CD4-positive, alpha-beta memory T cell (primary cell): ENCODE results near the gene HINT1. TPM values are rescaled to one million over a fixed set of nuclear protein-coding genes. Genes with fewer than 3 reads are reported as not detected.

Source experiments
- CTCF ChIA-PET: fragments of 350-600 bp; sonication (Branson Sonifier 250); formaldehyde crosslinking; loops from one replicate; lab custom pipeline; 2021; ENCODE audit warnings: inconsistent platforms; ENCODE audit not compliant: partially characterized antibody; lab: Charles Lee
- POLR2A ChIA-PET: fragments of 350-600 bp; sonication (Branson Sonifier 250); formaldehyde crosslinking; loops from one replicate; lab custom pipeline; 2021; ENCODE audit not compliant: partially characterized antibody; lab: Charles Lee
- DNase-seq, 5 donors: peaks; one replicate each; pipeline versions ENCODE4 v3.0.0 to v3.0.0-alpha.2; 2020 to 2022; ENCODE audit warnings: mixed read lengths in 1 of 5
- H3K27ac ChIP-seq: one replicate; pipeline ENCODE4 v1.7.0; 2013; ENCODE audit warnings: low read depth, low read length
- H3K27me3 ChIP-seq: 2 replicates; pipeline ENCODE4 v1.7.0; 2013; ENCODE audit warnings: mild to moderate bottlenecking, low read length, moderate library complexity; ENCODE audit not compliant: insufficient read depth
- H3K36me3 ChIP-seq: 2 replicates; pipeline ENCODE4 v1.7.0; 2013; ENCODE audit warnings: mild to moderate bottlenecking, low read length, moderate library complexity; ENCODE audit not compliant: insufficient read depth
- H3K4me1 ChIP-seq: 2 replicates; pipeline ENCODE4 v1.7.0; 2013; ENCODE audit warnings: mild to moderate bottlenecking, low read length, moderate library complexity; ENCODE audit not compliant: insufficient read depth
- H3K4me3 ChIP-seq, 2 donors: one replicate each; pipeline ENCODE4 v1.7.0; 2013; ENCODE audit warnings: low read length in 2 of 2, mild to moderate bottlenecking in 1 of 2
- H3K9me3 ChIP-seq, 2 donors: one replicate each; pipeline ENCODE4 v1.7.0; 2013; ENCODE audit warnings: low read length in 2 of 2, control low read depth in 1 of 2; ENCODE audit not compliant: control insufficient read depth in 1 of 2
- H3K27ac Mint-ChIP-seq, 7 donors: one replicate each; pipeline ENCODE4 v1.8.0; 2020 to 2021; ENCODE audit warnings: mixed read lengths in 7 of 7, mild to moderate bottlenecking in 6 of 7, inconsistent platforms in 3 of 7, moderate library complexity in 3 of 7
- H3K27me3 Mint-ChIP-seq, 2 donors: one replicate each; pipeline ENCODE4 v1.8.0; 2020 to 2021; ENCODE audit warnings: mixed read lengths in 2 of 2
- H3K36me3 Mint-ChIP-seq, 2 donors: one replicate each; pipeline ENCODE4 v1.8.0; 2020 to 2021; ENCODE audit warnings: mixed read lengths in 2 of 2, inconsistent platforms in 1 of 2, mild to moderate bottlenecking in 1 of 2
- H3K4me1 Mint-ChIP-seq, 4 donors: one replicate each; pipeline ENCODE4 v1.8.0; 2020 to 2021; ENCODE audit warnings: mixed read lengths in 4 of 4, mild to moderate bottlenecking in 1 of 4
- H3K4me3 Mint-ChIP-seq, 8 donors: one replicate each; pipeline ENCODE4 v1.8.0; 2020 to 2021; ENCODE audit warnings: mixed read lengths in 8 of 8, mild to moderate bottlenecking in 7 of 8, moderate library complexity in 6 of 8, inconsistent platforms in 3 of 8
- H3K9me3 Mint-ChIP-seq, 8 donors: one replicate each; pipeline ENCODE4 v1.8.0; 2020 to 2021; ENCODE audit warnings: mixed read lengths in 8 of 8, mild to moderate bottlenecking in 5 of 8, inconsistent platforms in 3 of 8, moderate library complexity in 1 of 8
- intact Hi-C: fragments of 100-400 bp; cut with micrococcal nuclease; formaldehyde crosslinking; loops from one replicate; pipeline ENCODE4 v1.15.1; 2023
- polyA plus RNA-seq, 2 donors: library from polyadenylated mRNA; unstranded; fragments of 300-500 nt; fragmentation: Illumina TruSeq; gene quantifications; one replicate each; pipeline ENCODE4 v1.2.3, GENCODE V29; 2021
- total RNA-seq, 2 experiments: library from RNA; stranded (reverse); gene quantifications; one replicate each; pipeline ENCODE4 v1.2.3, GENCODE V29; 2021

HINT1 gene
- 100 to 1,000 TPM; 278 to 289 TPM for total RNA-seq
- 100 to 1,000 TPM; 445 to 559 TPM for polyA plus RNA-seq

DNA sequence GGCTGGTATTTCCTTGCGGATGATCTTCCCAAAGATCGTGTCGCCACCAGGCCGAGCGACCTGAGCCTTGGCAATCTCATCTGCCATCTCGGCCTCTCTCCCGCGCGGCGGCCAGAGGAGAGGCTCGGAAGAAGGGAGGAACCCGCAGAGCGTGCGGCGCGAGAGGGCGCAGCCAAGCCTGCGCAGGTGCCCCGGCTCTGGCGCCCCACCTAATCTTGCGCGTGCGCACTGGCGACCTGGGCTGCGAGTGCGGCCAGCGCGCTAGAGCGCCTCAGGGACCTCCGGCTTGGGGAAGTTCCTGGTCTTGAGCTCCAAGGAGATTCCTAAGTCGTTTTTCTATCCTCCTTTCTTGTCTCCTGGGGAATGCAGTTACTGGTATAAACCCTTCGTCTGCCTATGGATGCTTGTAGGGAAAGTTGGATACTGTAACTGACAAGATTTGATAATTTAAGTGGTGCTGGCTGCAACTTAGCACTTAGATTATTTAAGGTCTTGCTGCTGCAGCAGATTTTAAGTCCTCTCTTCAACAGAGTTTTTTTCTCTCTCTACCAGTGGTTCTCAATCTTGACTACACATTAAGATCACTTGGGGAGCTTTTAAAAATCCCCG is at the start of gene HINT1:
TSS of gene HINT1 (minus strand) at position 138 of the 609 bp plus-strand sequence. CDS start at position 87, 51 bp downstream.
- no peaks in the 10 kb centered on the region for H3K27me3 ChIP-seq
- H3K36me3 Mint-ChIP-seq: peaks cover 22 to 39% of the 10 kb centered on the region in 2 donors
- no peaks in the 10 kb centered on the region for H3K9me3 Mint-ChIP-seq
- H3K4me1 Mint-ChIP-seq: peaks cover 37 to 78% (median 52%) of the 10 kb centered on the region in 4 donors
- peak within 1 kb of the TSS; percentile 96 for H3K27ac ChIP-seq
- no peaks in the 10 kb centered on the region for H3K9me3 ChIP-seq
- peak within 1 kb of the TSS; percentile 89 to 99 (median 98) for H3K27ac Mint-ChIP-seq
- peak within 1 kb of the TSS; percentile 94 to 98 (median 98) for H3K4me3 Mint-ChIP-seq
- H3K4me1 ChIP-seq: peaks cover 49% of the 10 kb centered on the region
- CTCF ChIA-PET: interaction anchor here (0.7 to 1.4 kb wide), 22 partner anchors 14 to 254 kb away, joined by 3 to 17 read pairs (median 4); no protein-coding TSS in a partner anchor
- intact Hi-C loops: loop anchor here (1.0 to 10.0 kb wide), 3 partner anchors 88 to 470 kb away; partner anchors contain the start of gene RAPGEF6
- H3K27me3 Mint-ChIP-seq: no peaks in the 10 kb centered on the region
- H3K36me3 ChIP-seq: peaks cover 18% of the 10 kb centered on the region
- H3K4me3 ChIP-seq: peak within 1 kb of the TSS; percentile 31 to 89
- DNase-seq: peak; percentile 86 to 92 (median 91)
- POLR2A ChIA-PET: interaction anchor here (0.6 to 4.2 kb wide), 20 partner anchors 8 to 250 kb away, joined by 3 to 83 read pairs (median 4); partner anchors contain the start of gene CDC42SE2

DNA sequence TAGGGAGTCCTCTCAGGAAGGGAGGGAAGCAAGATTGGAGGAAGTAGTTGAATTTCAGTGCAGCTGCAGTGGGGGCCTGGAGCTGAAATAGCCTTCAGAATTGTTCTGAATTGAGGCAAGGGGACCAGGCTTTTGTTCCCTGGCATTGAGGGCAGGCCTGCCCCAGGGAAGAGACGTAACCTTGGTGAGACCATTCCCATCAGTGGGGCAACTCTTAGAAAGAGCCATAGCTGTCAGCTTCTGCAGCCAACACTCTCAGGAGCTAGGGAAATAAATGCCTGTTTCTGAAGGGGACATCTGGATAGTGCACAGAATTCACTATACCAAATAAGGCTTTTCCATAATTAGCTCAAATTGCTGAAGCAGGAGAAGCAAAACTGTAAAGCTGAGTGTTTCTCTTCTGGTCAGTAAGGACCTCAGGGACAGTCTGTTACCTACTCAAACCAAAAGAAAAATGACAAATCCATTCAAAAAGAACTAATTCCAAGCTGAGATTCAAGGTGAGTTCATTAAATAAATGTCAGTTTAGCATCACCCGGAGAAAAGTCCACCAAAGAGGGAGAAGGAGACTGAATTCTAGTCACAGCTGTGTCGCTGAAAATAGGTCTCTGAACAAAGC is 49.7 kb upstream of the HINT1 start:
- Histone ChIP-seq H3K36me3 (no peaks in the 10 kb centered on the region), H3K4me1 (peaks cover 46% of the 10 kb centered on the region), H3K27ac (no peak overlapping the region), H3K9me3 (no peaks in the 10 kb centered on the region), H3K4me3 (no peak overlapping the region), H3K27me3 (no peaks in the 10 kb centered on the region)
- intact Hi-C loops: no loop called here
- no peaks in the 10 kb centered on the region for H3K27me3 Mint-ChIP-seq
- CTCF ChIA-PET: interaction anchor here (1.9 kb wide), 1 partner anchor 11 kb away, joined by 5 read pairs; no protein-coding TSS in a partner anchor
- POLR2A ChIA-PET: interaction anchor here (0.9 to 2.4 kb wide), 6 partner anchors 7 to 61 kb away, joined by 3 to 18 read pairs (median 5); partner anchors contain the start of gene CDC42SE2
- H3K4me1 Mint-ChIP-seq: peaks cover 23 to 49% (median 34%) of the 10 kb centered on the region in 4 donors
- peak overlapping the region in 2 of 7 donors; percentile 31 to 50 for H3K27ac Mint-ChIP-seq
- no peaks in the 10 kb centered on the region for H3K9me3 Mint-ChIP-seq
- peaks cover 0 to 3% of the 10 kb centered on the region in 2 donors for H3K36me3 Mint-ChIP-seq
- peak overlapping the region in 2 of 8 donors; percentile 1 to 12 for H3K4me3 Mint-ChIP-seq
- no peak for DNase-seq

DNA sequence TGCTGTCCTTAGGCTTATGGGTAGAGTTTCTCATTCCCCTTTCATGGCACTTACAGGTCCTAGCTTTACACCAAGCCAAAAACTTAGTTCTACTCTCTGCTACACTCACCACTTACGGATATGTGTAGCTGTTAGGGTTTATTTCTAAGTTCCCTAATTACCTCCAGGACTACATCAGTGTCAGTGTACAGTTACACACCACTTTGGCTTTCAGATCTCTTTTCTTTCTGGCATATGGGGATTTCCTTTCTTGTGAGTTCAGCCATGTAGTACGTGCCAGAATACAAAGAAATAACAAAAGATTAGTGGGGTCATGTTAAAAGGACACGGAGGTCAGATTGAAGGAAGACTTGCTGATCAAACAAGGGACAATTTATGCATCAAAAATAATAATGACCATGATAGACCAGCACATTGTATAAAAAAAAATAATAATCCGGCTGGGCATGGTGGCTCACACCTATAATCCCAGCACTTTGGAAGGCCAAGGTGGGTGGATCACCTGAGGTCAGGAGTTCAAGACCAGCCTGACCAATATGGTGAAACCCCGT is 47.5 kb upstream of the HINT1 start:
- Histone ChIP-seq H3K4me1 (peaks cover 57% of the 10 kb centered on the region), H3K36me3 (no peaks in the 10 kb centered on the region), H3K4me3 (no peak overlapping the region), H3K27me3 (no peaks in the 10 kb centered on the region), H3K27ac (no peak overlapping the region), H3K9me3 (no peaks in the 10 kb centered on the region)
- H3K4me3 Mint-ChIP-seq: peak overlapping the region in 3 of 8 donors; percentile 26 to 36 (median 29)
- H3K27me3 Mint-ChIP-seq: no peaks in the 10 kb centered on the region
- ChIA-PET POLR2A (interaction anchor here (1.2 to 1.8 kb wide), 3 partner anchors 10 to 77 kb away, joined by 4 to 6 read pairs (median 5); partner anchors contain the start of gene CDC42SE2), CTCF (interaction anchor here (1.0 kb wide), 1 partner anchor 170 kb away, joined by 4 read pairs; no protein-coding TSS in a partner anchor)
- peak overlapping the region in 5 of 7 donors; percentile 5 to 86 (median 68) for H3K27ac Mint-ChIP-seq
- H3K4me1 Mint-ChIP-seq: peaks cover 33 to 54% (median 44%) of the 10 kb centered on the region in 4 donors
- H3K36me3 Mint-ChIP-seq: peaks cover 0 to 3% of the 10 kb centered on the region in 2 donors
- no peaks in the 10 kb centered on the region for H3K9me3 Mint-ChIP-seq
- intact Hi-C loops: no loop called here
- DNase-seq: no peak

DNA sequence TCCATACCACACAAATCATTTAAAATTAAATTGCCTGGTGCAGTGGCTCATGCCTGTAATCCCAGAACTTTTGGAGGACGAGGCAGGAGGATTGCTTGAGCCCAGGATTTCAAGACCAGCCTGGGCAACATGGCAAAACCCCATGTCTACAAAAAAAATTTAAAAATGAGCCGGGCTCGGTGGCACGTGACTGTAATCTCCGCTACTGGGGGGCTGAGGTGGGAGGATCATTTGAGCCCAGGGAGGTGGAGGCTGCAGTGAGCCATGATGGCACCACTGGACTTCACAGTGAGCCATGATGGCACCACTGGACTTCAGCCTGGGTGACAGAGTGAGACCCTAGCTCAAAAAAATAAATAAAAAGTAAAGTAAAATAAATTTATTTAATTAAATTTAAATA is 46.6 kb upstream of the HINT1 start:
- no peaks in the 10 kb centered on the region for H3K9me3 Mint-ChIP-seq
- H3K4me3 Mint-ChIP-seq: no peak overlapping the region
- CTCF ChIA-PET: interaction anchor here (1.0 kb wide), 1 partner anchor 170 kb away, joined by 4 read pairs; no protein-coding TSS in a partner anchor
- no peaks in the 10 kb centered on the region for H3K9me3 ChIP-seq
- peaks cover 39 to 63% (median 49%) of the 10 kb centered on the region in 4 donors for H3K4me1 Mint-ChIP-seq
- H3K36me3 Mint-ChIP-seq: no peaks in the 10 kb centered on the region
- H3K27me3 Mint-ChIP-seq: no peaks in the 10 kb centered on the region
- DNase-seq: no peak
- no peaks in the 10 kb centered on the region for H3K36me3 ChIP-seq
- H3K4me3 ChIP-seq: no peak overlapping the region
- peaks cover 66% of the 10 kb centered on the region for H3K4me1 ChIP-seq
- H3K27ac ChIP-seq: no peak overlapping the region
- H3K27ac Mint-ChIP-seq: peak overlapping the region in 2 of 7 donors; percentile 29 to 62
- H3K27me3 ChIP-seq: no peaks in the 10 kb centered on the region
- intact Hi-C loops: no loop called here
- POLR2A ChIA-PET: interaction anchor here (1.4 to 1.8 kb wide), 2 partner anchors 53 to 78 kb away, joined by 5 to 6 read pairs; partner anchors contain the start of gene CDC42SE2

DNA sequence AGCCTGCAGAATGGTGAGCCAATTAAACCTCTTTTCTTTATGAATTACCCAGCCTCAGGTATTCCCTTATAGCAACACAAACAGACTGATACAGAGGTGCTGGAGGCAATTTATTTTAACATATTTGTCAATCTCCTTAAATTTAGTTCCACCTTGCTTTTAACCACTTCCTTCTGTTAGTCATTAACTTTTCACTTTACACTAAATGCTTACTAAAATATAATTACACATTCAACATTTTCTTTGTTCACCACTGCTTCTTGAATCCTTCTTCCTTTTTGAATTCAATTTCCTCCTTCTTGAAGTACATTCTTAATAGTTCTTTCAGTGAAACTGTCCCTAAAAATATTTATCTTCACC is 45.1 kb upstream of the HINT1 start:
- Mint-ChIP-seq H3K36me3 (no peaks in the 10 kb centered on the region), H3K4me3 (peak overlapping the region; percentile 58 to 89 (median 84)), H3K4me1 (peaks cover 42 to 64% (median 52%) of the 10 kb centered on the region in 4 donors), H3K27me3 (no peaks in the 10 kb centered on the region), H3K9me3 (no peaks in the 10 kb centered on the region), H3K27ac (peak overlapping the region; percentile 91 to 99 (median 98))
- no peaks in the 10 kb centered on the region for H3K9me3 ChIP-seq
- peaks cover 62% of the 10 kb centered on the region for H3K4me1 ChIP-seq
- peak overlapping the region; percentile 75 for H3K27ac ChIP-seq
- no peak for DNase-seq
- no peaks in the 10 kb centered on the region for H3K36me3 ChIP-seq
- ChIA-PET CTCF (interaction anchor here (1.0 to 2.0 kb wide), 5 partner anchors 11 to 172 kb away, joined by 3 to 12 read pairs (median 8); no protein-coding TSS in a partner anchor), POLR2A (interaction anchor here (0.6 to 4.8 kb wide), 9 partner anchors 14 to 185 kb away, joined by 3 to 45 read pairs (median 5); partner anchors contain the start of gene CDC42SE2)
- no peaks in the 10 kb centered on the region for H3K27me3 ChIP-seq
- peak overlapping the region in 1 of 2 donors; percentile 16 for H3K4me3 ChIP-seq
- intact Hi-C loops: no loop called here

DNA sequence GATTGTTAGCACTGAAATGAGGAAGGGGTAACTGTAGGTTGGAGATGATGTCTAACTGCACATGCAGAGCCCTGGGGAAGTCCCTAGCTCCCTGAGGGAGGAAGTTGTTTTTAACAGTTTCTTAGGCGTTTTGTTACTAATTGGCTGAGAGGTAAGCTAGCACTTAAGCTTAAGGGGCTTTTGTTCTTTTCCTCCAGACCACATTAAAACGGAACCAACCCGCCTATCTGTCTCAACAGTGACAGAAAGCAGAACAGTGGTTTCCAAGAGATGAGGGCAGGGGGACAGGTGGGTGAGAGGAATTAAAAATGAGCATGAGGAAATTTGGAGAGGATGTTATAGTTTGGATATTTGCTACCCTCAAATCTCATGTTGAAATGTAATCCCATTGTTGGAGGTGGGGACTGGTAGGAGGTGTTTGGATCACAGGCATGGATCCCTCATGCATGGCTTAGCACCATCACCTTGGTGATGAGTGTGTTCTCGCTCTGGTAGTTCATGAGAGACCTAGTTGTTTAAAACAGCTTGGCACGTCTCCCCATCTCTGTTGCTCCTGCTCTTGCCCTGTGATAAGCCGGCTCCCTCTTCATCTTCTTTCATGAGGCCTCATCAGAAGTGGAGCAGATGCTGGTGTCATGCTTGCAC is 44.6 kb upstream of the HINT1 start:
- H3K27ac ChIP-seq: peak overlapping the region; percentile 75
- no peaks in the 10 kb centered on the region for H3K9me3 ChIP-seq
- no peaks in the 10 kb centered on the region for H3K27me3 ChIP-seq
- no peaks in the 10 kb centered on the region for H3K36me3 ChIP-seq
- H3K27ac Mint-ChIP-seq: peak overlapping the region; percentile 91 to 99 (median 98)
- peak overlapping the region; percentile 58 to 89 (median 84) for H3K4me3 Mint-ChIP-seq
- intact Hi-C loops: loop anchor here (1.0 to 2.0 kb wide), 5 partner anchors 15 to 173 kb away; partner anchors contain the start of gene LYRM7
- H3K4me3 ChIP-seq: peak overlapping the region in 1 of 2 donors; percentile 16
- H3K9me3 Mint-ChIP-seq: no peaks in the 10 kb centered on the region
- peaks cover 39 to 59% (median 50%) of the 10 kb centered on the region in 4 donors for H3K4me1 Mint-ChIP-seq
- ChIA-PET CTCF (interaction anchor here (0.8 to 2.0 kb wide), 8 partner anchors 12 to 173 kb away, joined by 3 to 12 read pairs (median 4); no protein-coding TSS in a partner anchor), POLR2A (interaction anchor here (0.6 to 4.8 kb wide), 18 partner anchors 12 to 186 kb away, joined by 3 to 45 read pairs (median 5); partner anchors contain the start of gene CDC42SE2)
- peaks cover 57% of the 10 kb centered on the region for H3K4me1 ChIP-seq
- no peaks in the 10 kb centered on the region for H3K27me3 Mint-ChIP-seq
- DNase-seq: peak; percentile 78 to 87 (median 81)
- no peaks in the 10 kb centered on the region for H3K36me3 Mint-ChIP-seq
